ENCODE results near the gene AGBL4.

AGBL4 gene

GRCh38 chr1:48999321-48999720, 1024.4 kb downstream of the AGBL4 start:
- no peak for TF ChIP-seq POLR2A (IDR thresholded peaks at IDR 0.05; ENCODE audit: low read depth, low read length)
- FAIRE-seq (no peak), DNase-seq (ENCODE audit: insufficient read length, low spot score) (no peak)

GRCh38 chr1:48996311-48996710, 1027.4 kb downstream of the AGBL4 start:
- no peak for TF ChIP-seq POLR2A (IDR thresholded peaks at IDR 0.05; ENCODE audit: low read depth, low read length)
- DNase-seq (ENCODE audit: insufficient read length, low spot score) (no peak), FAIRE-seq (no peak)

- no peak for FAIRE-seq
- DNase-seq (ENCODE audit: insufficient read length, low spot score): no peak
- no peak for TF ChIP-seq POLR2A (IDR thresholded peaks at IDR 0.05; ENCODE audit: low read depth, low read length)
These were observed 1035.0 kb downstream of the AGBL4 start for GRCh38 chr1:48988633-48989197.

GRCh38 chr1:48979940-48980339, 1043.8 kb downstream of the AGBL4 start:
- no peak for FAIRE-seq
- no peak for DNase-seq (ENCODE audit: insufficient read length, low spot score)
- no peak for TF ChIP-seq POLR2A (IDR thresholded peaks at IDR 0.05; ENCODE audit: low read depth, low read length)

- FAIRE-seq (no peak), DNase-seq (ENCODE audit: insufficient read length, low spot score) (no peak)
- no peak for TF ChIP-seq POLR2A (IDR thresholded peaks at IDR 0.05; ENCODE audit: low read depth, low read length)
These were observed 1045.3 kb downstream of the AGBL4 start for GRCh38 chr1:48978413-48978812.

- DNase-seq (ENCODE audit: insufficient read length, low spot score): no peak
- no peak for TF ChIP-seq POLR2A (IDR thresholded peaks at IDR 0.05; ENCODE audit: low read depth, low read length)
- no peak for FAIRE-seq
These were observed 1046.5 kb downstream of the AGBL4 start for GRCh38 chr1:48977273-48977672.

GRCh38 chr1:48969971-48970370, 1053.8 kb downstream of the AGBL4 start:
- TF ChIP-seq POLR2A (IDR thresholded peaks at IDR 0.05; ENCODE audit: low read depth, low read length): no peak
- FAIRE-seq (no peak), DNase-seq (ENCODE audit: insufficient read length, low spot score) (no peak)

- FAIRE-seq (no peak), DNase-seq (ENCODE audit: insufficient read length, low spot score) (no peak)
- no peak for TF ChIP-seq POLR2A (IDR thresholded peaks at IDR 0.05; ENCODE audit: low read depth, low read length)
These were observed 1056.4 kb downstream of the AGBL4 start for GRCh38 chr1:48967318-48967717.

GRCh38 chr1:48966583-48966982, 1057.2 kb downstream of the AGBL4 start:
- TF ChIP-seq POLR2A (IDR thresholded peaks at IDR 0.05; ENCODE audit: low read depth, low read length): no peak
- DNase-seq (ENCODE audit: insufficient read length, low spot score): no peak
- FAIRE-seq: no peak

GRCh38 chr1:48960320-48960719, 1063.4 kb downstream of the AGBL4 start:
- DNase-seq (ENCODE audit: insufficient read length, low spot score) (no peak), FAIRE-seq (no peak)
- no peak for TF ChIP-seq POLR2A (IDR thresholded peaks at IDR 0.05; ENCODE audit: low read depth, low read length)

GRCh38 chr1:48955774-48956173, 1068.0 kb downstream of the AGBL4 start:
- no peak for FAIRE-seq

GRCh38 chr1:48953617-48954016, 1070.1 kb downstream of the AGBL4 start:
- DNase-seq (ENCODE audit: insufficient read length, low spot score) (no peak), FAIRE-seq (no peak)
- no peak for TF ChIP-seq POLR2A (IDR thresholded peaks at IDR 0.05; ENCODE audit: low read depth, low read length)

More at GRCh38 chr1:48955774-48956173, 1068.0 kb downstream of the AGBL4 start:
- TF ChIP-seq POLR2A (IDR thresholded peaks at IDR 0.05; ENCODE audit: low read depth, low read length): no peak
- no peak for DNase-seq (ENCODE audit: insufficient read length, low spot score)

- DNase-seq (ENCODE audit: insufficient read length, low spot score) (no peak), FAIRE-seq (no peak)
- TF ChIP-seq POLR2A (IDR thresholded peaks at IDR 0.05; ENCODE audit: low read depth, low read length): no peak
These were observed 1075.2 kb downstream of the AGBL4 start for GRCh38 chr1:48948562-48948961.

- DNase-seq (ENCODE audit: insufficient read length, low spot score) (no peak), FAIRE-seq (no peak)
- no peak for TF ChIP-seq POLR2A (IDR thresholded peaks at IDR 0.05; ENCODE audit: low read depth, low read length)
These were observed 1075.8 kb downstream of the AGBL4 start for GRCh38 chr1:48947761-48948537.

- no peak for DNase-seq (ENCODE audit: insufficient read length, low spot score)
- FAIRE-seq: no peak
- no peak for TF ChIP-seq POLR2A (IDR thresholded peaks at IDR 0.05; ENCODE audit: low read depth, low read length)
These were observed 1077.7 kb downstream of the AGBL4 start for GRCh38 chr1:48946070-48946469.

Measured in H54 (cell line).